Esophagus muscularis mucosa (tissue), 4 donors: ENCODE data around the gene DGCR6L.

Experiments
- CTCF ChIP-seq, 3 experiments: fragments of 200-600 bp in 2 of 3; fragments of 450-650 bp in 1 of 3; sonication (generic) in 2 of 3; IDR thresholded peaks; one replicate each; pipeline ENCODE4 v1.5.1; 2017 to 2019; ENCODE audit warnings: antibody characterized with exemption in 3 of 3, mild to moderate bottlenecking in 2 of 3, moderate library complexity in 1 of 3
- EP300 ChIP-seq: sonication (generic); formaldehyde crosslinking; IDR thresholded peaks from one replicate; pipeline ENCODE4 v1.6.1; 2017; ENCODE audit warnings: antibody characterized with exemption
- POLR2A ChIP-seq: fragments of 450-650 bp; IDR thresholded peaks from one replicate; pipeline ENCODE4 v1.6.1; 2017; ENCODE audit warnings: antibody characterized with exemption, moderate library complexity, mild to moderate bottlenecking, low read depth

DNA sequence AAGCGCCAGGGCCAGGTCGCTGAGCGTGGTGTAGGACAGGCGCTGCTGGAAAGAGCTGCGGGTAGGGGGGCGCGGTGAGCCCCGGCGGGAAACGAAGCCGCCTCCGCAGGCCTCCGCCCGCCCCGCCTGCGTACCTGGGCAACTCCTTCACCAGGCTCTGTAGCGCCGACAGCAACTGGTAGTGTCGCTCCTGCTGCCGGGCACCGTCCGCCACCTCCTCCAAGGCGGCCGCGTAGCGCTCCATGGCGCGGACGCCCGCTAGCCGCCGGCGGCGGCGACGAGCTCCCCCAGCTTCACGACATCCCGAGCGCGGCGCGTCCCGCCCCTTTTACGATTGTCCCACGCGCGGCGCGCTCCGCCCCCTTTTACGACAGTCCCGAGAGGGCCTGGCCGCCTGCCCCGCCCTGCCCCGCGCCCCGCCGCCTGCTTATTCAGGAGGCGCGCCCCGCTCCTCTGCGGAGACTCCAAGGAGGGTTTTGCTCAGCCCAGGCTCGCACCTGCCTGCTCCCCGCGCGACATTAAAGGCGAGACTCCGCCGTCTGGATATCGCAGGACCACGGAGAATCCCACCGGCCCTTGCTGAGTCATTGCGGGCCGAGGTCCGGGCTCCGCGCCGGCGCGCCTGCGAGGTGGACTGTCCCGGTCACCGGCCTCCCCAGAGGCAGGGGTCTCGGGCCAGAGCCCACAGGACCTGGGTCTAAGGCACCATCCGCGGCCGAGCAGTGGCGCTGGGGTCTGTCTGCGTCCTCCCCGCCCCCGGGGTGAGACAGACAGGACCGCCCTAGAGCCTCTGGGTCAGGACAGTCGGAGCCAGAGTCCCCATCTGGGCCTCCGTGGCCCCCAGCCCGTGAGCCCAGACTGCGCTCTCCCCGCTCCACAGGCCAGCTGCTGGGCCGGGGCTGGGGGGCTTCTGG is at the start of gene DGCR6L:
- TF ChIP-seq CTCF (IDR thresholded peaks at IDR 0.05) (no peak), POLR2A (no peak), EP300 (no peak)
